Measurements from ENCODE around the gene UNC80.

UNC80 gene

DNA sequence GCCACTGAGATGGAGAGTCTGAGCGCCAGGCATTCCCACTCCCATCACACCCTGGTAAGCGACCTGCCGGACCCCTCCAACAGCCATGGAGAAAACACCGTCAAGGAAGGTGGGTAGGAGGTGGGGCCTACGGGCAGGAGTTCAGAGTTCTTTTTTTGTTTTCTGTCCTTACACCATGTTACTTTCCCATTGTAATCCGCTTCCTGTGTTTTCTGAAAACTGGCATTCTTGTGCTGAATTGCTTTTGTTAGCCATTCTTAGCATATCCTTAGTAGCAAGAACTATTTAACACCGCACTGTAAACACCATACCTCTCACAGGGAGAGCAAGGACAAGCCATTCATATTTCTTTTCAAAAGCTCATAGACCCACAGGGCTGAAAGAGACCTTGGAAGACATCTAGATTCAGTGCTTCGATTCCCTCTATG, 46.2 kb downstream of the UNC80 start:
- Histone ChIP-seq H3K36me3 (ENCODE audit: low read length) (no peaks in the 10 kb centered on the region), H3K79me2 (ENCODE audit: insufficient read depth, low read length) (no peaks in the 10 kb centered on the region), H3F3A (ENCODE audit: insufficient read depth) (no peaks in the 10 kb centered on the region), H3K4me2 (ENCODE audit: low read depth, low read length, poor library complexity, severe bottlenecking) (no peak overlapping the region), H3K27ac (ENCODE audit: low read depth, low read length) (no peak overlapping the region), H3K9ac (ENCODE audit: low read length) (no peak overlapping the region), H4K20me1 (ENCODE audit: low read depth, low read length) (no peaks in the 10 kb centered on the region), H3K27me3 (ENCODE audit: low read length) (no peaks in the 10 kb centered on the region), H2AFZ (ENCODE audit: low read depth, low read length, severe bottlenecking) (no peak overlapping the region), H3K9me3 (ENCODE audit: insufficient read depth, low read length) (no peaks in the 10 kb centered on the region), H3K9me2 (replicated peaks; ENCODE audit: insufficient read depth, low read length) (no peaks in the 10 kb centered on the region), H3K4me3 (ENCODE audit: insufficient read depth, low read length, poor library complexity, severe bottlenecking) (no peak overlapping the region)
- TF ChIP-seq CTCF (IDR thresholded peaks at IDR 0.05; ENCODE audit: insufficient read depth, low read length, poor library complexity, severe bottlenecking) (no peak), EZH2phosphoT487 (conservative IDR thresholded peaks at IDR 0.05; ENCODE audit: low read length) (no peak)

- Histone ChIP-seq H3K27ac (ENCODE audit: low read depth, low read length) (no peak overlapping the region), H4K20me1 (ENCODE audit: low read depth, low read length) (no peaks in the 10 kb centered on the region), H3K27me3 (ENCODE audit: low read length) (no peaks in the 10 kb centered on the region), H3F3A (ENCODE audit: insufficient read depth) (no peaks in the 10 kb centered on the region), H3K9me2 (replicated peaks; ENCODE audit: insufficient read depth, low read length) (no peaks in the 10 kb centered on the region), H3K9ac (ENCODE audit: low read length) (no peak overlapping the region), H3K36me3 (ENCODE audit: low read length) (no peaks in the 10 kb centered on the region), H3K79me2 (ENCODE audit: insufficient read depth, low read length) (no peaks in the 10 kb centered on the region), H3K4me2 (ENCODE audit: low read depth, low read length, poor library complexity, severe bottlenecking) (no peak overlapping the region), H3K4me3 (ENCODE audit: insufficient read depth, low read length, poor library complexity, severe bottlenecking) (no peak overlapping the region), H3K9me3 (ENCODE audit: insufficient read depth, low read length) (no peaks in the 10 kb centered on the region), H2AFZ (ENCODE audit: low read depth, low read length, severe bottlenecking) (no peak overlapping the region)
- TF ChIP-seq EZH2phosphoT487 (conservative IDR thresholded peaks at IDR 0.05; ENCODE audit: low read length) (no peak), CTCF (IDR thresholded peaks at IDR 0.05; ENCODE audit: insufficient read depth, low read length, poor library complexity, severe bottlenecking) (no peak)
These were observed 47.3 kb downstream of the UNC80 start for GRCh38 chr2:209818939-209819338.

- no peaks in the 10 kb centered on the region for H3K27me3 ChIP-seq (ENCODE audit: low read length)
- H3K9ac ChIP-seq (ENCODE audit: low read length): no peak overlapping the region
- no peak overlapping the region for H3K4me2 ChIP-seq (ENCODE audit: low read depth, low read length, poor library complexity, severe bottlenecking)
- H3K27ac ChIP-seq (ENCODE audit: low read depth, low read length): no peak overlapping the region
- no peaks in the 10 kb centered on the region for H3K9me2 ChIP-seq (replicated peaks; ENCODE audit: insufficient read depth, low read length)
- no peak overlapping the region for H3K4me3 ChIP-seq (ENCODE audit: insufficient read depth, low read length, poor library complexity, severe bottlenecking)
- H3K36me3 ChIP-seq (ENCODE audit: low read length): no peaks in the 10 kb centered on the region
- H3K79me2 ChIP-seq (ENCODE audit: insufficient read depth, low read length): no peaks in the 10 kb centered on the region
- H3F3A ChIP-seq (ENCODE audit: insufficient read depth): no peaks in the 10 kb centered on the region
- no peak overlapping the region for H2AFZ ChIP-seq (ENCODE audit: low read depth, low read length, severe bottlenecking)
- no peaks in the 10 kb centered on the region for H4K20me1 ChIP-seq (ENCODE audit: low read depth, low read length)
- no peaks in the 10 kb centered on the region for H3K9me3 ChIP-seq (ENCODE audit: insufficient read depth, low read length)
- no peak for TF ChIP-seq CTCF (IDR thresholded peaks at IDR 0.05; ENCODE audit: insufficient read depth, low read length, poor library complexity, severe bottlenecking)
- no peak for TF ChIP-seq EZH2phosphoT487 (conservative IDR thresholded peaks at IDR 0.05; ENCODE audit: low read length)
These were observed 50.2 kb downstream of the UNC80 start for GRCh38 chr2:209821806-209822205.

Data from SU-DHL-6 (cell line).